LoVo (cell line): ENCODE data around the gene PPP1R37.

Experiments
- DNase-seq: peaks from one replicate; pipeline ENCODE4 v3.0.0-alpha.2; 2016; ENCODE audit warnings: low spot score

PPP1R37 gene

GRCh38 chr19:45070861-45071544, 22.0 kb upstream of the PPP1R37 start:
- DNase-seq, result no peak

DNA sequence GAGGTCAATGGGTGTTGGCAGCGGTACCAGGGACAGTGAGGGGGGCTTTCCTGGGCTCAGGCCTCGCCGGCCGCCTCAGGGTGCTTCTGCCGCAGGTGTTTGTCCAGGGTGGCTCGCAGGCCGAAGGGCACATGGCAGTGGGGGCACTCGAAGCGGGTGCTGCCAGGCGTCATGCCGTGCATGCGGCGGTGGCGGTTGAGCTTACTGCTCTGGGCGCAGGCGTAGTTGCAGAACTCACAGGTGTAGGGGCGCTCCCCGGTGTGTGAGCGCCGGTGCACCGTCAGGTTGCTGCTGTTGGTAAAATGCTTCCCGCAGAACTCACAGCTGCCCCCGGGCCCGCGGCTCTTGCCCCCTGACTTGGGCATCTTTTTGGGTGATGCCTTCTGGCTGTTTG, 21.4 kb upstream of the PPP1R37 start:
- DNase-seq, result no peak

GRCh38 chr19:45071969-45072790, 20.8 kb upstream of the PPP1R37 start:
- DNase-seq, result no peak

- no peak for DNase-seq
Measured at GRCh38 chr19:45074744-45075300, 18.2 kb upstream of the PPP1R37 start.

DNA sequence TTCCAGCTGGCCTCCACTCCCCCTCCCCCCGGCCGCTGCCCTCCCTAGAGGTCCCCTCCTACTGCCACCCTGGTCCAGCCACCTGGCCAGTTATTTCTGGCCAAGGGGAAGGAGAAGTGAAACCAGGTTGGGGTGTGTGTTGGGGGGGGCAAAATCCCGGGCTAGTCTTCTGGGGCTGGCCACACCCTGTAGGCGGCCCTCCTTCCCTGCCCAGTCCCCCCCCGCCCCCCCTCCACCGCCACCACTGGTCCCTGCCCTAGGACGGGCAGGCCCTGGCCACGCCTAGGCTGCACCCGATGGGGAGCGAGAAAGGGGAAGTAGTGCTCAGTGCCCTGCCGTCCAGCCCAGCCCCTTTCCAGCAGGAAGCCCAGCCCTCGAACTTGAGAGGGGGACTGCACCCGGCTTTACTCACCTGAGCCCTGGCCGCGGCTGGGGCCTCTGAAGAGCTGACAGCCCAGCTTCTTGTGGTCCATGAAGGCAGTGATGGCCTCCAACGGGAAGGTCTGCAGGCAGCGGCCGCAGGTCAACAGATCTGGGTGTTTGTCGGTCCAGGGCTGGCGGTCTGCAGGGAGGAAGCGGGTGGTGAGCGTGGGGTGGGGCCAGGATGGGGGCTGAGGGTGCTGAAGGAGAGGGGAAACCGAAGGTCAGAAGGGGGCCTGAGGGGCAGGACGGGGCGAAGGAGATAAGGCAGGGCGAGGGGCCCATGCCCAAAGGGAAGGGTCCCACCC, 17.5 kb upstream of the PPP1R37 start:
- DNase-seq, result peak; percentile 81

DNA sequence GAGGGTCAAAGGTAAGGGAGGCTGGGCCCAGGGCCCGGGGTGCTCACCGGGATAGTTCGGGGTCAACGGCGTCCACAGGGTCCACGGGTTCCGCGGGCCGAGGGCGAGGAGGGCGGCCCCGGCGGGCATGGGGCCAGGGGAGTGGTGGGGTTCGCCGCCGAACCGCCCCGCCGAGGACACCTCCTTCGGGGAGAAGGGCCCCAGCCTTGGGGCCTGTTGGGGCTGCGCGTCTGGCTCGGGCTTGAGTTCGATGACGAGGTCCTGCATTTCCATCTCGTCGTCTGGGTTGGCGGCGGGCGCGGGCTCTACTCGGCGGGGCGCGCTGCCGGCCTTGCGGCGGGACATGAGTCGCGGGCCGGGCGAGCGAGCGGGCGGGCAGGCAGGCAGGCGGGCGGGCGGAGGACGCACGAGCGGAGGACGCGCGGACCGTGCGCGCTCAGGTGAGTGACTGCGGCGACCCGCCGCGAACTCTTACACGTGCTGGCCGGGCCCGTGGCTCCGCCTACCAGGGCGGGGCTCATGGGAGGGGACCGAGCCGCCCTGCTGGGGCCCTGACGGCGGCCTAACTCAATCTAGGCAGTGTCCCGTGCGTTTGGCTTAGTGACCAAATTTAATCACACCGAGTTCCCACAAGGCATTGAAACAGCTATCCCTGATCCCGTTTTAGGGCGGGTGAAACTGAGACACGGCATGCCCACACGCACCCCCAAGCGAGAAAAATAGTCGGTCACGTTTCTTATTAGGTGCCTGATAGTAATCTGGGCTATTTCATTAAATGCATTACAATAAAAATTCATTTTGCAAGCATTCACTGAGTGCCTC, 16.7 kb upstream of the PPP1R37 start, which contains the start of gene ZNF296:
Gene ZNF296 (minus strand): TSS at position 450 of the 822 bp plus-strand sequence. CDS start 105 bp downstream, at position 345.
- peak; percentile 88 for DNase-seq

DNA sequence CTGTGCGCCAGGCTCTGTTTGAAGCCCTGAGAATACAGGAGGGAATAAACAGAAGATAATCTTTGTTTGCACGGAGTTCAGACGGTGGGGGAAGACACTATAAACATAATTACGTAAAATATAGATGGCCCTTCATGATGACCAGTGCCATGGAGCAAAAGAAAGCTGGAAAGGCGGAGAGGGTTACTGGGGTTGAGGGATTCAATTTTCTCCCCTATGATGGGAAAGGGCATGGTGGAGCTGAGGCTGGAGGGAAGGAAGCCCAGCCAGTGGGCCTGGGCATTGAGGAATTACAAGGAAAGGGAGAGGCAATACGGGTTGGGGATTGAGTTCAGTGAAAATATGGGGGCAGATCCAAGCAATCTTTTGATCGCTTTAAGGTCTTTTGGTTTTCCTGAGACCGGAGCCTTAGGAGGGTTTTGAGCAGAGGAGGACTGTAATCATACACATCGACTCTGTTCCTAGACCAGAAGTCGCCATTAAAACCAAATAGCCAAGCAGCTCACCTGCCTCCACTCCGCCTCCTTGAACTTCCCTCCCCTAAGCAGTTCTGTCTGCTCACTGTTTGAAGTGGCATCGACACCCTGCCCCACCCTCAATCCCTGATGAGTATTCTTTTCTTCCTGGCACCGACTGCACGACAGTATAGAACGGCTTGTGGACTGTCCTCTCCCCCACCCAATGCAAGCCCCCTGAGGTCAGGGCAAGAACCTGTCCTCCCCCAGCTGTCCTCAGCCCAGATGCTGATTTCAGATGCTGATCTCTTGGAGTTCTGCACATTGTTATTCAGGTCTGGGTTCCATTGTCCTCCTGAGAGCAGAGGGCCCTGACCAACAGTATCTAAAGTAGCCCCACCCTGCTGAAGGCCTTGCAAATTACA, 15.9 kb upstream of the PPP1R37 start:
- no peak for DNase-seq

DNA sequence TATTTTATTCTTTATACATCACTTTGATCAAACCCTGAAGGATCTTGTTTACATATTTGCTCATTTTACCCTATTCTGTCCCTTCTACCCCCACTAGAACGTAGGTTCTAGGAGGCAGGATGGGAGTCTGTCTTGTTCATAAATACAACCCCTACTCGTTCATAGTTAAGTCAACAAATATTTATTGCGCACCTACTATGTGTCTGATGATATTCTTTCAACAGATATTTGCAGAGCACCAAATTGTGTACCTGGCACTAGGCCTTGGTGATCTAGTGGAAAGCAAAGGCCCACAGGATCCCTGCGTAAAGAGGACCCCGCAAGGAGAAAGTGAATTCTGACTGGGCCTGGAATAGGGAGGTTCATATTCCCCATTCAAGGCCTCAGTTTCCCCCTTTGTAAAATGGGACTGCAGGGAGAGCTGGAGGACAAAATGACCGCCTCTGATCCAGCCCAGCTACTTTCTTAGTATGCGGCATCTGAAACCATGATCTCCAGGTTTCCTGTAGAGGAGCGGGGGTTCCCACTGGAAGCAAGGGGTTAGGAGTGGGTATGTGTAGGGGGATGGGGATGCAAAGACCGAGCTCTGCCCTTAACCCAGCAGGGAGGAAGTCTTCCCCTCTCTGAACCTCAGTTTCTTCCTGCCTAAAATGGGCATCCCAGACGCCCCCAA, 14.5 kb upstream of the PPP1R37 start:
- no peak for DNase-seq

- peak; percentile 85 for DNase-seq
Measured at GRCh38 chr19:45079063-45079910, 13.7 kb upstream of the PPP1R37 start, which contains the start of gene GEMIN7. Gene GEMIN7 (plus strand): TSS chr19:45079260. CDS start chr19:45090115, 10,855 bp downstream.

DNA sequence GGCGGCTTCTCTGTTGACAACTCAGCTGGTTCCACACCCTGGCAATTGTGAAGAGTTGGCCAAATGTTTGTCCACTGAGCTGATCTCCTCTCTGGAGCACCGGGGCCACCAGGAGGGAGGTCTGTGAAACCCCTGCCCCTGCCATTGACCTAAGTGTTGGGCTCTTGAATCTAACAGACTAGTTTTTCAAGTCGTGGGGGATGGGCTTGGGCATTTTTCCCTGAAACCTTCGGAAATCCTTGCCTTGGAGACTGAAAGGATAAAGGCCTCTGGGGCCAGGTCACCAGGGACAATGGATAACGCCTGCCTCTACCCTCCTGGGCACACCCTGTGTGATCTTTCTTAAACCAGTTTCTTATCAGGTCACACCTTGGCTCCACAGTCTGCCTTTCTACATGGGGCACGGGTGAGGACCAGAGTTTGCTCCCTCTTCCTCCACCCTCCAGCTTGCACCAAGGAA, 13.0 kb upstream of the PPP1R37 start:
- no peak for DNase-seq

DNA sequence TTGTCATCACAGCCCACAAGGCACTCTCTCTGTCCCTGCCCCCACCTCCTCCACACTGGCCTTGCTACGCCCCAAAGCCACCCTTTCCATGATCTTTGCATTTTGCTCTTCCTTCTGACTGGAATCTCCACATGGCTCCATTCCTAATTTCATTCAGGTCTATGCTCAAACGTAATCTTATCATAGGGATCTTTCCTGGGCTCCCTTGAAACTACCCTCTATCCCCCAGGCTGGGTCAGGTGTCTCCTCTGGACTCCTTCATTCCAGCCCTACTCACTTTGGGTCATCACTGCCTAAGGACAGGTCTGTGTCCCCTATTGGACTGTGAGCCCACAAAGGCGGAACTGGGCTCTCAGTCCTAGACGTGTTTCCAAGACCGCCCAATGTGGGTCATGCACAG, 10.8 kb upstream of the PPP1R37 start:
- no peak for DNase-seq

- no peak for DNase-seq
Measured at GRCh38 chr19:45086480-45086879, 6.5 kb upstream of the PPP1R37 start.

DNA sequence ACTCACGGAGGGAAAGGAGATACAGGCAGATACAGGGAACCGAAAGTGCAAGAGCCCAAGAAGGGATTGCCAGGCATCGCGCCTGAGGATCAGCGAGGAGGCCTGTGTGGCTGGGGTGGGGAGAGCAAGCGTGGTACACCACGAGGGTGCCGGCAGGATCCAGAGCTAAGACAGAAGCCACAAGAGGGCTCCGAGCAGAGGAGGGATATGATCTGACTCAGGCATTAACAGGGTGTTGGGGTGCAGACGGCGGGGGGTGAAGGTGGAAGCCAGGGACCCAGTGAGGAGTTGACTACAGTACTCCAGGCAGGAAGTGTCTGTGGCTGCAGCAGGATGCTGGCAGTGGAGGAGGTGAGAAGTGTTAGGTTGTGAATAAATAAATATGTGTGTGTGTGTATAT, 5.4 kb upstream of the PPP1R37 start:
- no peak for DNase-seq

- DNase-seq, result no peak
Measured at GRCh38 chr19:45090034-45090433, 2.9 kb upstream of the PPP1R37 start.

DNA sequence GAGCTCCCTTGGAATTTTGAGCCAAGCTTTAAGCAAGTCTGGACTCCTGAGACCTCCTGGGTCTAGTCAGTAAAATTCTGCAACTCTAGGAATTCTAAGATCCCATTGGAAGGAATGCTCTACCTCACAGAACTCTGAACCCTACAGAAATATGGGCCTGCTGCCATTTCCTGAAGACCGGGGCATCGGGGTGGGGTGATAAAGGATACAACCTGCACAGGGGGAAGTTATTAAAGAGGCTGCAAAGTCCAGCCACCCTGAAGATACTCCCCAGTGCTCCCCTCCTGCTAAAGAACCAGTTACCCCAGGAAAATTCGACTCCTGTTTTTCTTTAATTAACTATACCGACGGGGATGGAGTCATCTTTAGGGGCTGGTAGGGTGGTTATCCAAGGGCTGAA, 2.4 kb upstream of the PPP1R37 start:
- no peak for DNase-seq

GRCh38 chr19:45091031-45091923, 1.7 kb upstream of the PPP1R37 start:
- peak; percentile 98 for DNase-seq

DNA sequence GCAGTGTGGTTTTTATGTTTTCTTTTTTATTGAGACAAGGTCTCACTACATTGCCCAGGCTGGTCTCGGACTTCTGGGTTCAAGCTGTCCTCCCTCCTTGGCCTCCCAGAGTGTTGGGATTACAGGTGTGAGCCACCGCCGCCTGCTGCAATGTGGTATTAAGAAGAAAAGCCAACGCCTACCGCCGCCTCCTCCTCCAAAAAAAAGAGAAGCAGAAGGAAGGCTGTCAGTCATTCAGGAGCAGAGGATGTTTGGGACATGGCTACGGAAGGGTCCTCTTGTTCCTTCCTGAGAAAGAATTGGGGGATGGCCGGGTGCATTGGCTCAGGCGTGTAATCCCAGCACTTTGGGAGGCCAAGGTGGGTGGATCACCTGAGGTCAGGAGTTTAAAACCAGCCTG, 1.2 kb downstream of the PPP1R37 start:
- no peak for DNase-seq

DNA sequence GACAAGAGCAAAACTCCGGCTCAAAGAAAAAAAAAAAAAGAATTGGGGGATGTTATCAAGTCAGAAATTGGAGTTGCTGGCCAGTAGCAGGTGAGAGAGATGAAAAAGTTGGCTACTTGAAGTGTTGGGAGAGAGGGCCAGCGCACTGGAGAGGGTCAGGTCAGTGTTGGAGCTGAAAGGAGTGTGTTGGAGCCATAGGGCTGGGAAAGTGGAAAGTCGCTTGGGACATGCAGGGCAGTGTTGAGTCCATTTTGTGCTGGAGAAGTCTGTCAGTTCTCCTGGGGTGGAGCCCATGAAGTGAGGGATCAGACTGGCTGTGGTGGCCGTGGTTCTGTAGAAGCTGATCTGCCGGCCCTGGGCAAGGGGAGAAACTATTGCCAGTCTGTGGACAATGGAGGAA, 1.7 kb downstream of the PPP1R37 start:
- no peak for DNase-seq
